Endothelial cell of hepatic sinusoid (primary cell): ENCODE measurements around the gene CELA2B.
"Not testable (repeated sequence)": the region's sequence is repeated elsewhere in the genome, so short reads cannot be mapped to it uniquely, and the experiment has no call there.

Experiments
- in situ Hi-C: cut with HindIII; loops from 2 replicates; pipeline ENCODE4 v1.10.0; 2017; ENCODE audit warnings: low sequenced_read_pairs

Gene CELA2B

GRCh38 chr1:15475752-15476314 is at the start of gene CELA2B:
TSS of gene CELA2B (plus strand) at chr1:15476104. CDS start at chr1:15476126, 22 bp downstream.
- in situ Hi-C loops: no loop called here

- in situ Hi-C loops: no loop called here
Observed at GRCh38 chr1:15426492-15427279, 49.2 kb upstream of the CELA2B start.

- in situ Hi-C loops: no loop called here
Observed at GRCh38 chr1:15427280-15427666, 48.6 kb upstream of the CELA2B start.

GRCh38 chr1:15428252-15428651 is 47.7 kb upstream of the CELA2B start:
- in situ Hi-C loops: not testable (repeated sequence)

- in situ Hi-C loops: no loop called here
Observed at GRCh38 chr1:15428815-15429435, 47.0 kb upstream of the CELA2B start.

GRCh38 chr1:15429701-15430149 is 46.2 kb upstream of the CELA2B start:
- in situ Hi-C loops: no loop called here

GRCh38 chr1:15430787-15431570 is 44.9 kb upstream of the CELA2B start:
- in situ Hi-C loops: no loop called here

GRCh38 chr1:15431571-15431948 is 44.3 kb upstream of the CELA2B start:
- in situ Hi-C loops: no loop called here

GRCh38 chr1:15432324-15432723 is 43.6 kb upstream of the CELA2B start:
- in situ Hi-C loops: no loop called here

- in situ Hi-C loops: no loop called here
Observed at GRCh38 chr1:15433471-15433870, 42.4 kb upstream of the CELA2B start.

GRCh38 chr1:15434739-15435138 is 41.2 kb upstream of the CELA2B start:
- in situ Hi-C loops: not testable (repeated sequence)

- in situ Hi-C loops: no loop called here
Observed at GRCh38 chr1:15435239-15436077, 40.4 kb upstream of the CELA2B start.

GRCh38 chr1:15436881-15437442 is 38.9 kb upstream of the CELA2B start:
- in situ Hi-C loops: no loop called here

- in situ Hi-C loops: no loop called here
Observed at GRCh38 chr1:15439325-15439724, 36.6 kb upstream of the CELA2B start.

GRCh38 chr1:15440357-15440756 is 35.5 kb upstream of the CELA2B start:
- in situ Hi-C loops: loop anchor here (5.0 to 10.0 kb wide), 2 partner anchors 42 to 46 kb away; no protein-coding TSS in a partner anchor

- in situ Hi-C loops: loop anchor here (5.0 to 10.0 kb wide), 2 partner anchors 41 to 46 kb away; no protein-coding TSS in a partner anchor
Observed at GRCh38 chr1:15441247-15441646, 34.7 kb upstream of the CELA2B start.

- in situ Hi-C loops: loop anchor here (5.0 to 10.0 kb wide), 2 partner anchors 40 to 47 kb away; no protein-coding TSS in a partner anchor
Observed at GRCh38 chr1:15442119-15442518, 33.8 kb upstream of the CELA2B start.

- in situ Hi-C loops: loop anchor here (5.0 to 10.0 kb wide), 2 partner anchors 40 to 48 kb away; no protein-coding TSS in a partner anchor
Observed at GRCh38 chr1:15442759-15443158, 33.1 kb upstream of the CELA2B start.

GRCh38 chr1:15443281-15443680 is 32.6 kb upstream of the CELA2B start:
- in situ Hi-C loops: loop anchor here (5.0 to 10.0 kb wide), 2 partner anchors 39 to 48 kb away; no protein-coding TSS in a partner anchor
